ENCODE results near the gene STIMATE. TPM values are rescaled to one million over a fixed set of nuclear protein-coding genes. Genes with fewer than 3 reads are reported as not detected.
A peak's percentile ranks its signal among the peaks of the same experiment; 100 is the strongest.

STIMATE gene
- total and polyA plus RNA-seq, 9 of the 15 experiments (the other 6 are each of a cell fraction or from before 2014, with no cell fraction given) = 0.14 to 7.7 (median 4.9) TPM

GRCh38 chr3:52854013-52854412 is 43.3 kb downstream of the STIMATE start:
- Histone ChIP-seq H3K9me1 (ENCODE audit: control insufficient read depth, insufficient read depth, low read length) (no peaks in the 10 kb centered on the region), H3K79me2 (ENCODE audit: control insufficient read depth, insufficient read depth, low read length) (no peaks in the 10 kb centered on the region), H3K36me3 (ENCODE audit: control insufficient read depth, insufficient read depth, low read length) (peaks cover 6% of the 10 kb centered on the region; the same call in 1 of the 3 replicates), H3K27ac (ENCODE audit: extremely low read depth, low read depth, low read length) (no peak overlapping the region), H4K20me1 (replicated peaks; ENCODE audit: control insufficient read depth, insufficient read depth, low read length) (0 out of 2 replicates have a peak, but pooled peaks cover 7% of the 10 kb centered on the region), H2AFZ (ENCODE audit: low read depth, low read length) (no peak overlapping the region), H3K4me2 (ENCODE audit: insufficient read depth, low read length) (no peak overlapping the region), H3K9me3 (replicated peaks; ENCODE audit: control insufficient read depth, insufficient read depth, low read depth, low read length) (no peaks in the 10 kb centered on the region), H3K27me3 (ENCODE audit: control insufficient read depth in 2 of 2, insufficient read depth in 2 of 2, low read length in 2 of 2) (no peaks in the 10 kb centered on the region), H3K4me3 (no peak overlapping the region), H3K9ac (ENCODE audit: insufficient read depth in 1 of 2, low read depth in 2 of 2, low read length in 2 of 2) (no peak overlapping the region), H3K4me1 (replicated peaks in 1 of 2; ENCODE audit: control insufficient read depth in 2 of 2, insufficient read depth in 2 of 2, low read length in 2 of 2) (no peaks in the 10 kb centered on the region; a peak in 1 of 5 replicates)
- intact Hi-C loops (cut with micrococcal nuclease) = loop anchor here (5.0 kb wide), 1 partner anchor 258 kb away; no protein-coding TSS in a partner anchor
- DNase-seq (ENCODE audit: extremely low read depth in 1 of 4, low spot score in 3 of 4) = no peak
- in situ Hi-C loops (cut with MboI) = no loop called here
- no TSS peak for BruUV-seq (replicated peaks)
- ATAC-seq = no peak
- 20% methylated on average over 1 of the region's 2 CpGs for WGBS (ENCODE audit: insufficient coverage, low coverage, missing lambda C conversion rate)
- CTCF ChIA-PET (ENCODE audit: low intra/inter-chr PET ratio) = no interaction called here
- POLR2A ChIA-PET = no interaction called here
- FAIRE-seq = no peak
- TF ChIP-seq RBM39 (optimal IDR thresholded peaks at IDR 0.05; ENCODE audit: low read depth, low read length) (no peak), MIER1 (IDR thresholded peaks at IDR 0.05; ENCODE audit: low read depth) (0 out of 2 replicates have a peak, but pooled peaks have one; percentile 27), REST (IDR thresholded peaks at IDR 0.05; ENCODE audit: borderline replicate concordance) (peak; percentile 86), REST (CRISPR knock-in tag; IDR thresholded peaks at IDR 0.05; ENCODE audit: low read depth) (no peak), EHMT2 (IDR thresholded peaks at IDR 0.05) (peak; percentile 62; the same call in 1 of the 2 replicates), PHF8 (IDR thresholded peaks at IDR 0.05; ENCODE audit: borderline replicate concordance, low read length) (no peak), MCM5 (IDR thresholded peaks at IDR 0.05; ENCODE audit: low read depth) (no peak), MCM7 (IDR thresholded peaks at IDR 0.05) (no peak), HEY1 (CRISPR knock-in tag; IDR thresholded peaks at IDR 0.05; ENCODE audit: borderline replicate concordance) (no peak), TFE3 (CRISPR knock-in tag; IDR thresholded peaks at IDR 0.05) (no peak), ZNF586 (CRISPR knock-in tag; conservative IDR thresholded peaks at IDR 0.05) (no peak), ZNF79 (CRISPR knock-in tag; IDR thresholded peaks at IDR 0.05; ENCODE audit: low read depth) (no peak), SRF (CRISPR knock-in tag; IDR thresholded peaks at IDR 0.05) (no peak)
- TF ChIP-seq, protein P1, sequence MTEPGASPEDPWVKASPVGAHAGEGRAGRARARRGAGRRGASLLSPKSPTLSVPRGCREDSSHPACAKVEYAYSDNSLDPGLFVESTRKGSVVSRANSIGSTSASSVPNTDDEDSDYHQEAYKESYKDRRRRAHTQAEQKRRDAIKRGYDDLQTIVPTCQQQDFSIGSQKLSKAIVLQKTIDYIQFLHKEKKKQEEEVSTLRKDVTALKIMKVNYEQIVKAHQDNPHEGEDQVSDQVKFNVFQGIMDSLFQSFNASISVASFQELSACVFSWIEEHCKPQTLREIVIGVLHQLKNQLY (CRISPR knock-in tag; conservative IDR thresholded peaks at IDR 0.05) = no peak

Measured in K562 (cell line).